Uterus (tissue), 2 donors: ENCODE measurements around the gene DOCK4.

Experiments
- CTCF ChIP-seq, 4 experiments: fragments of 200-600 bp in 2 of 4; fragments of 450-650 bp in 2 of 4; sonication (generic) in 2 of 4; IDR thresholded peaks; one replicate each; pipeline ENCODE4 v1.5.1; 2016 to 2019; ENCODE audit warnings: antibody characterized with exemption in 4 of 4, mild to moderate bottlenecking in 2 of 4, moderate library complexity in 1 of 4
- POLR2A ChIP-seq, 2 donors: fragments of 450-650 bp; IDR thresholded peaks; one replicate each; pipeline ENCODE4 v1.6.1; 2016; ENCODE audit warnings: antibody characterized with exemption in 2 of 2, mild to moderate bottlenecking in 1 of 2, moderate library complexity in 1 of 2

DNA sequence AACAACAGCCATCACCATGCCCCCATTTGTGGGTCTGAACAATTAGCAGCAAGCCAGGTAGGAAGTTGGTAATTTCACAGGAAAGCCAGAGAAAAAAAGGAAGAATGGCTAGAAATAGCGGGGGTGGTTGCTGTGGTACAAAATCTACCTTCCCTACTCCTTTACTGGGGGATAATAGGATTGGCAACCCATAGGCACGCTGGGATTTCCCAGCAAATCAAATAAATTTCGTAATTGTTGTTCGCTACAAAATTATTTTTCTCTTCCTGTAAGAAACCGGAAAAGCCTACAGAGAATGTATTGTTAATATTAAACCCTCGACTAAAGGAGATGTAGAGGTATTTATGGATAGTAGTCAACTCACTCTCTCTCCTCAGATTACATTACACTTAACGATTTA lies 123.9 kb downstream of the DOCK4 start:
- no peak for TF ChIP-seq CTCF (IDR thresholded peaks at IDR 0.05)
- no peak for TF ChIP-seq POLR2A (IDR thresholded peaks at IDR 0.05)
